ENCODE data around the gene ARHGAP27.

DNA sequence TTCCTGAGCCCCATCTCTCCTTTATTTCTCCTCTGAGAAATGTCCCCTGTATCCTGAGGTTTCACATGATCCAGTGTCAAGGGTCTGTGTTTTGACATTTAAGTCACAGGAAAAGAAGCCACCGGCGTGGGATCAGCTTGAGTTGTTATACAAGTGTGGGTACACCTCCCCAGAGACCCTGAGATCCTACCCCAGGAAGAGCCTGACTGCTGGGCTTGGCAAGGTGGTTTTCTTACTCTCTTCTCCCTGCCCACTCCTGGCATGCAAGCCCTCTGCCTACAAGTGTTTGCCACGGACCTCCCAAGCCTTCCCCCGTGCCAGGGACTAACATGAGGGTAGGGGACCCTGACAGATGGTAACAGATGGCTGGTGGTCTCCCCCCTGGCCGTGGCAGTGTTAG, 2.8 kb upstream of the ARHGAP27 start:
- no peak for TF ChIP-seq CTCF (conservative IDR thresholded peaks at IDR 0.05; ENCODE audit: low read depth, low read length)
- TF ChIP-seq BHLHE40 (IDR thresholded peaks at IDR 0.05; ENCODE audit: low read depth, low read length) = no peak

Data from IMR-90 (cell line).